HepG2 (cell line): Measurements from ENCODE around the gene COL13A1. TPM values are rescaled to one million over a fixed set of nuclear protein-coding genes. Genes with fewer than 3 reads are reported as not detected.

ENCODE experiments used
- ATAC-seq: fragments of 200-7000 bp; cut with Tn5 transposase; 3 replicates; pipeline ENCODE4 v1.9.1; 2020; ENCODE audit warnings: mild to moderate bottlenecking, moderate library complexity
- BruUV-seq: library from RNA; stranded (reverse); fragments of 400-500 nt; replicated peaks from 2 replicates; lab custom pipeline; 2021; lab: Mats Ljungman, UMichigan
- CTCF ChIA-PET: fragments of 300-600 bp; formaldehyde crosslinking; extraction: SDS; loops from one replicate; lab custom pipeline; 2021; ENCODE audit warnings: low total read pairs, inconsistent platforms, low intra/inter-chr PET ratio; lab: Yijun Ruan, JAX
- POLR2A ChIA-PET: fragments of 350-600 bp; sonication (Branson Sonifier 250); formaldehyde crosslinking; loops from one replicate; lab custom pipeline; 2020; ENCODE audit warnings: antibody characterized with exemption, inconsistent platforms; lab: Yijun Ruan, JAX
- DNase-seq: peaks from one replicate; pipeline ENCODE4 v3.0.0-alpha.2; 2015; ENCODE audit warnings: low spot score
- FAIRE-seq: peaks from 3 replicates; lab custom pipeline; 2011; peaks lifted over from hg19 to GRCh38; lab: Jason Lieb, UNC
- H2AFZ ChIP-seq: one replicate; pipeline ENCODE4 v1.6.1; 2011; ENCODE audit warnings: low read length, inconsistent platforms
- H3K27ac ChIP-seq: fragments of 300-600 bp; 3 replicates; pipeline ENCODE4 v1.8.0; 2011; ENCODE audit warnings: mixed run types, mild to moderate bottlenecking, mixed read lengths, low read length, inconsistent platforms; ENCODE audit not compliant: insufficient read depth; ENCODE audit errors: extremely low read length
- H3K27me3 ChIP-seq, 2 experiments: fragments of 200-600 bp in 1 of 2; 2 replicates in 1 of 2; 3 replicates in 1 of 2; pipeline versions ENCODE4 v1.6.0 to v1.8.0; 2011; ENCODE audit warnings: low read length in 2 of 2, mild to moderate bottlenecking in 2 of 2, moderate library complexity in 2 of 2, inconsistent platforms in 1 of 2; ENCODE audit not compliant: insufficient read depth in 2 of 2, control insufficient read depth in 1 of 2
- H3K36me3 ChIP-seq, 2 experiments: fragments of 200-600 bp in 1 of 2; replicated peaks in 1 of 2; 2 replicates in 1 of 2; 3 replicates in 1 of 2; pipeline versions ENCODE4 v1.5.1 to v1.8.0; 2011; ENCODE audit warnings: low read length in 2 of 2, inconsistent platforms in 1 of 2; ENCODE audit not compliant: insufficient read depth in 2 of 2, control insufficient read depth in 1 of 2
- H3K4me1 ChIP-seq: 2 replicates; pipeline ENCODE4 v1.5.1; 2012; ENCODE audit warnings: low read length, inconsistent platforms; ENCODE audit not compliant: insufficient read depth
- H3K4me2 ChIP-seq: 2 replicates; pipeline ENCODE4 v1.6.0; 2011; ENCODE audit warnings: low read depth, low read length, inconsistent platforms
- H3K4me3 ChIP-seq, 3 experiments: fragments of 200-600 bp in 1 of 3; sonication (generic), shearing (Covaris generic) in 1 of 3; replicated peaks in 1 of 3; 2 replicates each; pipeline ENCODE4 v1.5.1; 2011 to 2016; ENCODE audit warnings: low read length in 3 of 3, inconsistent platforms in 2 of 3, low read depth in 2 of 3, mild to moderate bottlenecking in 2 of 3, control low read depth in 1 of 3, mixed read lengths in 1 of 3; ENCODE audit not compliant: insufficient read depth in 1 of 3
- H3K79me2 ChIP-seq: one replicate; pipeline ENCODE4 v1.6.1; 2011; ENCODE audit warnings: low read length, inconsistent platforms; ENCODE audit not compliant: insufficient read depth
- H3K9ac ChIP-seq: 2 replicates; pipeline ENCODE4 v1.6.0; 2011; ENCODE audit warnings: mild to moderate bottlenecking, low read depth, low read length, inconsistent platforms; ENCODE audit not compliant: insufficient read depth
- H3K9me3 ChIP-seq: 2 replicates; pipeline ENCODE4 v1.5.1; 2012; ENCODE audit warnings: mild to moderate bottlenecking, low read length
- H4K20me1 ChIP-seq: 2 replicates; pipeline ENCODE4 v1.6.0; 2011; ENCODE audit warnings: inconsistent platforms, mild to moderate bottlenecking, low read length, moderate library complexity; ENCODE audit not compliant: insufficient read depth
- HHEX ChIP-seq: IDR thresholded peaks from 2 replicates; pipeline ENCODE4 v1.6.1; 2016; ENCODE audit warnings: control low read depth
- KMT2B ChIP-seq: IDR thresholded peaks from 2 replicates; pipeline ENCODE4 v1.6.1; 2016; ENCODE audit warnings: missing genetic modification reagents, missing compliant biosample characterization
- MBD4 ChIP-seq: IDR thresholded peaks from 2 replicates; pipeline ENCODE4 v1.6.1; 2012; ENCODE audit warnings: low read length, inconsistent platforms, borderline replicate concordance
- MTF1 ChIP-seq: sonication (generic); formaldehyde crosslinking; IDR thresholded peaks from 2 replicates; pipeline ENCODE4 v1.5.0; 2020; ENCODE audit warnings: missing genetic modification reagents
- NCOA2 ChIP-seq: sonication (generic); formaldehyde crosslinking; IDR thresholded peaks from 2 replicates; pipeline ENCODE4 v1.8.0; 2022; ENCODE audit warnings: inconsistent platforms
- REL ChIP-seq: sonication (generic); formaldehyde crosslinking; conservative IDR thresholded peaks from 2 replicates; pipeline ENCODE4 v1.8.0; 2022; ENCODE audit warnings: mild to moderate bottlenecking, missing genetic modification reagents, moderate library complexity
- RELA ChIP-seq: sonication (generic); formaldehyde crosslinking; IDR thresholded peaks from 2 replicates; pipeline ENCODE4 v1.4.0; 2020; ENCODE audit warnings: missing genetic modification reagents
- SOX5 ChIP-seq: IDR thresholded peaks from 2 replicates; pipeline ENCODE4 v1.6.1; 2016; ENCODE audit warnings: borderline replicate concordance
- TMF1 ChIP-seq: sonication (generic); formaldehyde crosslinking; IDR thresholded peaks from 2 replicates; pipeline ENCODE4 v1.8.1; 2022; ENCODE audit warnings: low read depth, missing genetic modification reagents
- ZNF296 ChIP-seq: sonication (generic); formaldehyde crosslinking; conservative IDR thresholded peaks from 2 replicates; pipeline ENCODE4 v1.5.0; 2020; ENCODE audit warnings: mild to moderate bottlenecking, missing genetic modification reagents
- ZNF562 ChIP-seq: sonication (generic); formaldehyde crosslinking; IDR thresholded peaks from 2 replicates; pipeline ENCODE4 v1.8.0; 2022; ENCODE audit warnings: missing genetic modification reagents, borderline replicate concordance
- ZNF724P ChIP-seq: sonication (generic); formaldehyde crosslinking; IDR thresholded peaks from 2 replicates; pipeline ENCODE4 v1.8.0; 2022; ENCODE audit warnings: missing genetic modification reagents, borderline replicate concordance
- ZNF768 ChIP-seq: sonication (generic); formaldehyde crosslinking; IDR thresholded peaks from 2 replicates; pipeline ENCODE4 v1.4.0; 2020; ENCODE audit warnings: missing genetic modification reagents
- ZNF788 ChIP-seq: sonication (generic); formaldehyde crosslinking; IDR thresholded peaks from 2 replicates; pipeline ENCODE4 v1.5.0; 2020; ENCODE audit warnings: mild to moderate bottlenecking, missing genetic modification reagents, borderline replicate concordance
- ZNF800 ChIP-seq: sonication (generic); formaldehyde crosslinking; IDR thresholded peaks from 2 replicates; pipeline ENCODE4 v1.4.0; 2020; ENCODE audit warnings: missing genetic modification reagents
- ZSCAN29 ChIP-seq: sonication (generic); formaldehyde crosslinking; conservative IDR thresholded peaks from 2 replicates; pipeline ENCODE4 v1.4.0; 2020; ENCODE audit warnings: mild to moderate bottlenecking, missing genetic modification reagents
- WGBS: methylation state at CpG from one replicate; pipeline ENCODE4 v1.1.6; 2017; ENCODE audit warnings: low lambda C conversion rate; 5-methylcytosine and 5-hydroxymethylcytosine counted together
- in situ Hi-C: cut with HindIII; loops from 2 replicates; pipeline ENCODE4 v1.10.0; 2017; ENCODE audit warnings: low pct_unique_long_range_greater_than_20kb; ENCODE audit not compliant: extremely low pct_ligation_motif_present
- intact Hi-C: fragments of 100-400 bp; cut with micrococcal nuclease; formaldehyde crosslinking; loops from one replicate; pipeline ENCODE4 v1.10.0; 2022; ENCODE audit not compliant: unreplicated experiment
- polyA plus RNA-seq, 8 experiments: library from polyadenylated mRNA; depleted of rRNA in 3 of 8; stranded (reverse) in 7 of 8; unstranded in 1 of 8; fragments of >200 nt; fragmentation: Illumina TruSeq in 4 of 8; extraction: Trizol in 4 of 8; gene quantifications; 2 replicates each; pipeline versions ENCODE4 v1.2.1 to v1.2.3, GENCODE V29; 2011 to 2016; ENCODE audit warnings: low read depth in 4 of 8, missing spikeins in 1 of 8, mixed read lengths in 1 of 8; ENCODE audit not compliant: insufficient read depth in 1 of 8
- total RNA-seq, 5 experiments: library from RNA; depleted of rRNA; stranded (reverse); fragments of >200 nt; fragmentation: Illumina TruSeq; extraction: Trizol; gene quantifications; 2 replicates each; pipeline ENCODE4 v1.2.3, GENCODE V29; 2016; ENCODE audit warnings: low read depth in 1 of 5
- TF ChIP-seq, protein P1 (sequence below): sonication (generic); formaldehyde crosslinking; IDR thresholded peaks from 2 replicates; pipeline ENCODE4 v1.5.0; 2020; ENCODE audit warnings: mild to moderate bottlenecking, missing genetic modification reagents
- TF ChIP-seq, protein P2 (sequence below): sonication (generic); formaldehyde crosslinking; IDR thresholded peaks from 2 replicates; pipeline ENCODE4 v1.4.0; 2020; ENCODE audit warnings: missing genetic modification reagents
- TF ChIP-seq, protein P3 (sequence below): sonication (generic); formaldehyde crosslinking; IDR thresholded peaks from 2 replicates; pipeline ENCODE4 v1.4.0; 2020; ENCODE audit warnings: missing genetic modification reagents, borderline replicate concordance

Gene COL13A1
- total and polyA plus RNA-seq, 2 of the 13 experiments (the other 11 are each of a cell fraction or from before 2014, with no cell fraction given): 0.07 TPM; not detected in 1

GRCh38 chr10:69826094-69826493 lies 24.4 kb downstream of the COL13A1 start:
- FAIRE-seq (no peak), DNase-seq (no peak), ATAC-seq (no peak)
- H3K4me1 ChIP-seq: no peaks in the 10 kb centered on the region
- no peaks in the 10 kb centered on the region for H3K36me3 ChIP-seq
- no peak overlapping the region for H3K27ac ChIP-seq
- H4K20me1 ChIP-seq: no peaks in the 10 kb centered on the region
- ChIA-PET POLR2A (no interaction called here), CTCF (no interaction called here)
- in situ Hi-C loops (no loop called here), intact Hi-C loops (no loop called here)
- H3K4me2 ChIP-seq: no peak overlapping the region
- no peak overlapping the region for H3K9ac ChIP-seq
- H3K4me3 ChIP-seq: no peak overlapping the region
- H2AFZ ChIP-seq: no peak overlapping the region
- BruUV-seq: no TSS peak
- H3K9me3 ChIP-seq: no peaks in the 10 kb centered on the region
- peaks cover 1 to 53% of the 10 kb centered on the region in 2 experiments; a peak in 3 of 5 replicates for H3K27me3 ChIP-seq
- WGBS: 15% methylated on average over 9 of the region's 9 CpGs
- no peaks in the 10 kb centered on the region for H3K79me2 ChIP-seq
- TF ChIP-seq ZSCAN29 (CRISPR knock-in tag) (no peak), ZNF768 (no peak), ZNF800 (CRISPR knock-in tag) (no peak), MBD4 (no peak), NCOA2 (CRISPR knock-in tag) (no peak), TMF1 (CRISPR knock-in tag) (no peak), RELA (no peak), SOX5 (CRISPR knock-in tag) (no peak), ZNF788 (no peak), ZNF562 (CRISPR knock-in tag) (no peak), REL (CRISPR knock-in tag) (no peak), KMT2B (CRISPR knock-in tag) (no peak), MTF1 (CRISPR knock-in tag) (no peak), ZNF724P (CRISPR knock-in tag) (no peak), ZNF296 (CRISPR knock-in tag) (no peak), HHEX (no peak)
- TF ChIP-seq, protein P1, sequence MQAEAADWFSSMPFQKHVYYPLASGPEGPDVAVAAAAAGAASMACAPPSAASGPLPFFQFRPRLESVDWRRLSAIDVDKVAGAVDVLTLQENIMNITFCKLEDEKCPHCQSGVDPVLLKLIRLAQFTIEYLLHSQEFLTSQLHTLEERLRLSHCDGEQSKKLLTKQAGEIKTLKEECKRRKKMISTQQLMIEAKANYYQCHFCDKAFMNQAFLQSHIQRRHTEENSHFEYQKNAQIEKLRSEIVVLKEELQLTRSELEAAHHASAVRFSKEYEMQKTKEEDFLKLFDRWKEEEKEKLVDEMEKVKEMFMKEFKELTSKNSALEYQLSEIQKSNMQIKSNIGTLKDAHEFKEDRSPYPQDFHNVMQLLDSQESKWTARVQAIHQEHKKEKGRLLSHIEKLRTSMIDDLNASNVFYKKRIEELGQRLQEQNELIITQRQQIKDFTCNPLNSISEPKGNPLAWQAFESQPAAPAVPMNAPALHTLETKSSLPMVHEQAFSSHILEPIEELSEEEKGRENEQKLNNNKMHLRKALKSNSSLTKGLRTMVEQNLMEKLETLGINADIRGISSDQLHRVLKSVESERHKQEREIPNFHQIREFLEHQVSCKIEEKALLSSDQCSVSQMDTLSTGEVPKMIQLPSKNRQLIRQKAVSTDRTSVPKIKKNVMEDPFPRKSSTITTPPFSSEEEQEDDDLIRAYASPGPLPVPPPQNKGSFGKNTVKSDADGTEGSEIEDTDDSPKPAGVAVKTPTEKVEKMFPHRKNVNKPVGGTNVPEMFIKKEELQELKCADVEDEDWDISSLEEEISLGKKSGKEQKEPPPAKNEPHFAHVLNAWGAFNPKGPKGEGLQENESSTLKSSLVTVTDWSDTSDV: no peak
- TF ChIP-seq, protein P2, sequence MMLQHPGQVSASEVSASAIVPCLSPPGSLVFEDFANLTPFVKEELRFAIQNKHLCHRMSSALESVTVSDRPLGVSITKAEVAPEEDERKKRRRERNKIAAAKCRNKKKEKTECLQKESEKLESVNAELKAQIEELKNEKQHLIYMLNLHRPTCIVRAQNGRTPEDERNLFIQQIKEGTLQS (CRISPR knock-in tag): no peak
- TF ChIP-seq, protein P3, sequence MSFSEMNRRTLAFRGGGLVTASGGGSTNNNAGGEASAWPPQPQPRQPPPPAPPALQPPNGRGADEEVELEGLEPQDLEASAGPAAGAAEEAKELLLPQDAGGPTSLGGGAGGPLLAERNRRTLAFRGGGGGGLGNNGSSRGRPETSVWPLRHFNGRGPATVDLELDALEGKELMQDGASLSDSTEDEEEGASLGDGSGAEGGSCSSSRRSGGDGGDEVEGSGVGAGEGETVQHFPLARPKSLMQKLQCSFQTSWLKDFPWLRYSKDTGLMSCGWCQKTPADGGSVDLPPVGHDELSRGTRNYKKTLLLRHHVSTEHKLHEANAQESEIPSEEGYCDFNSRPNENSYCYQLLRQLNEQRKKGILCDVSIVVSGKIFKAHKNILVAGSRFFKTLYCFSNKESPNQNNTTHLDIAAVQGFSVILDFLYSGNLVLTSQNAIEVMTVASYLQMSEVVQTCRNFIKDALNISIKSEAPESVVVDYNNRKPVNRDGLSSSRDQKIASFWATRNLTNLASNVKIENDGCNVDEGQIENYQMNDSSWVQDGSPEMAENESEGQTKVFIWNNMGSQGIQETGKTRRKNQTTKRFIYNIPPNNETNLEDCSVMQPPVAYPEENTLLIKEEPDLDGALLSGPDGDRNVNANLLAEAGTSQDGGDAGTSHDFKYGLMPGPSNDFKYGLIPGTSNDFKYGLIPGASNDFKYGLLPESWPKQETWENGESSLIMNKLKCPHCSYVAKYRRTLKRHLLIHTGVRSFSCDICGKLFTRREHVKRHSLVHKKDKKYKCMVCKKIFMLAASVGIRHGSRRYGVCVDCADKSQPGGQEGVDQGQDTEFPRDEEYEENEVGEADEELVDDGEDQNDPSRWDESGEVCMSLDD (CRISPR knock-in tag): no peak
